Measurements from ENCODE around the gene ACVR1B. TPM values are rescaled to one million over a fixed set of nuclear protein-coding genes. Genes with fewer than 3 reads are reported as not detected.

The ACVR1B gene
- total RNA-seq, 1 donor from 2014 or later, result 13.8 TPM

DNA sequence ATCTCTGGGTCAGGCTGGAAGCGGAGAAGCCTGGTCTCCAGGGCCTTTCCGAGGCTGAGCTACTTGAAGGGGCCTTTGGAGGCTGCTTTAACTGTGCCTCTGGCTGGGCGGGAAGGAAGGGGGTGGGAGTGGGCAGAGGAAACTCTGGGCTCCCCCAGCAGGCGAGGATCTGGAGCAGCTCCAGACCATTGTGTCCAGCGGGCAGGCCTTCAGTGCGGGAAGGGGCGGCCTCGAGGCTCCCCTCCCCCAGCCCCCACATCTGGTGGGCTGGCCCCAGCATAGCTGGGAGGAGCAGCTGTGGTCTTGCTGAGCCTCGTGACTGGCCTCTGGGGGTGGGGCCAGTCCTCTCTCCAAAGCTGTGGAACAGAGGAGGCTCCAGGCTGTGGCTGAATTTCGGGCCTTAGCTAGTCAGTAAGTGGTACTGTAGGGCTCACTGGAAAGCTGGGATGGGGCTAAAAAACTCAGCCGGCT, 58.7 kb downstream of the ACVR1B start:
- Mint-ChIP-seq H3K4me1 (peaks cover 36% of the 10 kb centered on the region), H3K27ac (peak overlapping the region; percentile 86), H3K9me3 (no peaks in the 10 kb centered on the region), H3K27me3 (ENCODE audit: insufficient read depth, low read depth) (peaks cover 26% of the 10 kb centered on the region), H3K36me3 (peaks cover 12% of the 10 kb centered on the region), H3K4me3 (peak overlapping the region; percentile 67)
- Histone ChIP-seq H3K79me2 (ENCODE audit: low read depth) (no peaks in the 10 kb centered on the region), H3K4me3 (peak overlapping the region; percentile 11), H3F3A (ENCODE audit: low read depth) (peaks cover 31% of the 10 kb centered on the region), H3K27me3 (peaks cover 57% of the 10 kb centered on the region), H3K4me2 (peak overlapping the region; percentile 53), H3K36me3 (no peaks in the 10 kb centered on the region), H4K20me1 (ENCODE audit: low read depth) (peaks cover 7% of the 10 kb centered on the region), H3K9me3 (ENCODE audit: low read depth) (no peaks in the 10 kb centered on the region), H3K27ac (peak overlapping the region; percentile 26), H2AFZ (replicated peaks) (peak overlapping the region; percentile 20), H3K4me1 (peaks cover 36% of the 10 kb centered on the region), H3K9ac (no peak overlapping the region)
- TF ChIP-seq, protein P1, sequence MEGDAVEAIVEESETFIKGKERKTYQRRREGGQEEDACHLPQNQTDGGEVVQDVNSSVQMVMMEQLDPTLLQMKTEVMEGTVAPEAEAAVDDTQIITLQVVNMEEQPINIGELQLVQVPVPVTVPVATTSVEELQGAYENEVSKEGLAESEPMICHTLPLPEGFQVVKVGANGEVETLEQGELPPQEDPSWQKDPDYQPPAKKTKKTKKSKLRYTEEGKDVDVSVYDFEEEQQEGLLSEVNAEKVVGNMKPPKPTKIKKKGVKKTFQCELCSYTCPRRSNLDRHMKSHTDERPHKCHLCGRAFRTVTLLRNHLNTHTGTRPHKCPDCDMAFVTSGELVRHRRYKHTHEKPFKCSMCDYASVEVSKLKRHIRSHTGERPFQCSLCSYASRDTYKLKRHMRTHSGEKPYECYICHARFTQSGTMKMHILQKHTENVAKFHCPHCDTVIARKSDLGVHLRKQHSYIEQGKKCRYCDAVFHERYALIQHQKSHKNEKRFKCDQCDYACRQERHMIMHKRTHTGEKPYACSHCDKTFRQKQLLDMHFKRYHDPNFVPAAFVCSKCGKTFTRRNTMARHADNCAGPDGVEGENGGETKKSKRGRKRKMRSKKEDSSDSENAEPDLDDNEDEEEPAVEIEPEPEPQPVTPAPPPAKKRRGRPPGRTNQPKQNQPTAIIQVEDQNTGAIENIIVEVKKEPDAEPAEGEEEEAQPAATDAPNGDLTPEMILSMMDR (IDR thresholded peaks at IDR 0.05), result no peak
- TF ChIP-seq EZH2phosphoT487 (IDR thresholded peaks at IDR 0.05) (no peak), EZH2 (IDR thresholded peaks at IDR 0.05) (no peak)
- DNase-seq (ENCODE audit: low spot score), result peak; percentile 96

DNA sequence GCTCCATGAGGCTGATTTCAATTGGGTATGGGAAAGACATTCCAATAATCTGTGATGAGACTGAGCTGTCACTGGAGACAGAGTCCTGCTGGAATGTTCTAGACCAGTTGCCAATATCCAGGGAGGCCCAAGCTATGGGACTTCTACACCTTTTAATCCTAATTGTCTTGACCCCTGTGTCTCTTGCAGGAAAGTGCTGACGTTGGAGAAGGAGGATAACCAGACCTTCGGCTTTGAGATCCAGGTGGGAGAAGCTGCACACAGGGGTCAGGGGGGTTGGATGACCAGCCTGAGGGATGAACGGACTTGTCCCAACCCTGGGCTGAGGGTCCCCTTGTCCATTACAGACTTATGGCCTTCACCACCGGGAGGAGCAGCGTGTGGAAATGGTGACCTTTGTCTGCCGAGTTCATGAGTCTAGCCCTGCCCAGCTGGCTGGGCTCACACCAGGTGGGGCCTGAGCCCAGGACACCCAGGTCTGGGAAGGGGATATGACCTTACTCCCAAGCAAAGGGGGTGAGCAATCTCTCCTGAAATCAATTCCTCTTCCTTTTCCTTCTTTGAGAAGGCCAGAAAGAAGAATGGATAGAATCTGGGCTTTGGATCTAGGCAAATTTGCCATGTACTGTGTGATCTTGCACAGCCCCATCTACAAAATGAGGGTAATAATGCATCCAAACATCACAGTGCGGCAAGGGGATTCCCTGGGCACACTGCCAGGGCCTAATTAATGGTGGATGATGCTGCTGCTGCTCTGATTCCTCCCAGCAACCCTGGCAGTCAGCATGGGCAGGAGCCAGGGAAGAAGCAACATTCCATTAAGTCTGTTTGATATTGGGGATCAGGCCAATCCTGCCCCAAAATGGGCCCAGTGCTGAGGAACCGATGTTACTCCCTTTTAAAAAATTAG, 59.4 kb downstream of the ACVR1B start:
- H3K4me1 Mint-ChIP-seq, result peaks cover 29% of the 10 kb centered on the region
- peaks cover 20% of the 10 kb centered on the region for H3K27me3 Mint-ChIP-seq (ENCODE audit: insufficient read depth, low read depth)
- peaks cover 10% of the 10 kb centered on the region for H3K36me3 Mint-ChIP-seq
- no peak overlapping the region for H3K9ac ChIP-seq
- H2AFZ ChIP-seq (replicated peaks), result peak overlapping the region; percentile 20
- peaks cover 11% of the 10 kb centered on the region for H4K20me1 ChIP-seq (ENCODE audit: low read depth)
- H3K4me2 ChIP-seq, result peak overlapping the region; percentile 53
- peaks cover 57% of the 10 kb centered on the region for H3K27me3 ChIP-seq
- H3K4me3 Mint-ChIP-seq, result peak overlapping the region; percentile 33
- no peaks in the 10 kb centered on the region for H3K9me3 Mint-ChIP-seq
- peak overlapping the region; percentile 78 for H3K27ac Mint-ChIP-seq
- no peak overlapping the region for H3K27ac ChIP-seq
- no peaks in the 10 kb centered on the region for H3K79me2 ChIP-seq (ENCODE audit: low read depth)
- TF ChIP-seq, protein P1 (IDR thresholded peaks at IDR 0.05), result no peak
- TF ChIP-seq EZH2 (IDR thresholded peaks at IDR 0.05) (no peak), EZH2phosphoT487 (IDR thresholded peaks at IDR 0.05) (no peak)
- no peaks in the 10 kb centered on the region for H3K36me3 ChIP-seq
- no peaks in the 10 kb centered on the region for H3K9me3 ChIP-seq (ENCODE audit: low read depth)
- H3K4me1 ChIP-seq, result peaks cover 32% of the 10 kb centered on the region
- peak overlapping the region; percentile 11 for H3K4me3 ChIP-seq
- H3F3A ChIP-seq (ENCODE audit: low read depth), result peaks cover 31% of the 10 kb centered on the region
- DNase-seq (ENCODE audit: low spot score), result no peak

DNA sequence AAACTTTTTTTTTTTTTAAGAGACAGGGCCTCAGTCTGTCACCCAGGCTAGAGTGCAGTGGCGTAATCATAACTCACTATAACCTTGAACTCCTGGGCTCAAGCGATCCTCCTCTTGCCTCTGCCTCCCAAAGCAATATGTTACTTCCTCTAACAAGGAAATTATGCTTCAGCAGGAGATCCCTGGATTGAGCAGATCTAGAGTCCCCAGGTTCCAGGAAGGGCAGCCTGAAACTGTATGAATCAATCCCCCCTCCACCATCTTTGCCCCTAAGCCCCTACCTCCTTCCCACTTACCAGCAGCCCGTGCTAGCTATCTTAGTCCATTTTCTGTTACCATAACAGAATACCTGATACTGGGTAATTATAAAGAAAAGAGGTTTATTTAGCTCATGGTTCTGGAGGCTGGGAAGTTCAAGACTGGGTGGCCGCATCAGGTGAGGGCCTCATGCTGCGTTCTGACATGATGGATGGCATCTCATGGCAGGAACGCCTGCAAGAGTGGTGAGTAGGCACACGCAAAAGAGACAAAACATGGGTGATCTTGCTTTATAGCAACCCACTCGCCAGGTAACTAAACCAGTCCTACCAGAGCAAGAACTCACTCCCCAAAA, 60.2 kb downstream of the ACVR1B start:
- H3K9me3 ChIP-seq (ENCODE audit: low read depth), result no peaks in the 10 kb centered on the region
- H3F3A ChIP-seq (ENCODE audit: low read depth), result peaks cover 31% of the 10 kb centered on the region
- no peaks in the 10 kb centered on the region for H3K79me2 ChIP-seq (ENCODE audit: low read depth)
- H2AFZ ChIP-seq (replicated peaks), result no peak overlapping the region
- no peaks in the 10 kb centered on the region for H3K36me3 ChIP-seq
- DNase-seq (ENCODE audit: low spot score), result no peak
- H3K27ac Mint-ChIP-seq, result no peak overlapping the region
- H4K20me1 ChIP-seq (ENCODE audit: low read depth), result peaks cover 11% of the 10 kb centered on the region
- no peak overlapping the region for H3K4me2 ChIP-seq
- H3K4me1 Mint-ChIP-seq, result peaks cover 28% of the 10 kb centered on the region
- no peak for TF ChIP-seq EZH2phosphoT487 (IDR thresholded peaks at IDR 0.05)
- H3K27ac ChIP-seq, result no peak overlapping the region
- peaks cover 14% of the 10 kb centered on the region for H3K27me3 Mint-ChIP-seq (ENCODE audit: insufficient read depth, low read depth)
- no peak overlapping the region for H3K4me3 Mint-ChIP-seq
- peaks cover 29% of the 10 kb centered on the region for H3K4me1 ChIP-seq
- peaks cover 57% of the 10 kb centered on the region for H3K27me3 ChIP-seq
- H3K36me3 Mint-ChIP-seq, result peaks cover 10% of the 10 kb centered on the region
- H3K9ac ChIP-seq, result no peak overlapping the region
- H3K9me3 Mint-ChIP-seq, result no peaks in the 10 kb centered on the region
- H3K4me3 ChIP-seq, result no peak overlapping the region
